ENCODE results near the gene CCDC33.
A peak's percentile ranks its signal among the peaks of the same experiment; 100 is the strongest.

The CCDC33 gene

DNA sequence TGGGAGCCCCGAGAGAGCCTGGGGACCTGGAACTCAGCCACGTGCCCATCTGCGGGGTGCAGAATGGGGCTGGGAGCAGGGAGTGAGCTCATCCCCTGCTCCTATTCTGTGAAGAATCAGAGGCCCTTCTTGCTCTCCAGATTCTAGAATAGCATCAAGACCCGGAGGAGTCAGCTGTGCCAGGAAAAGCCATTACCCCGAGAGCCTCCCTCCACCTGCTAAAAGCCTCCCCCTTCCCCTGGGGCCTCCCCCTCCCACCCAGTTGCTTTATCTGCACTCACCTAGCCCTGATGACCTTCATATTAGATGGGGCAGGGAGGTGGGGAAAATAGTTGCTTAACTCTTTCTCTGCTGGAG, 23.1 kb downstream of the CCDC33 start:
- no peak for DNase-seq (ENCODE audit: low spot score)

DNA sequence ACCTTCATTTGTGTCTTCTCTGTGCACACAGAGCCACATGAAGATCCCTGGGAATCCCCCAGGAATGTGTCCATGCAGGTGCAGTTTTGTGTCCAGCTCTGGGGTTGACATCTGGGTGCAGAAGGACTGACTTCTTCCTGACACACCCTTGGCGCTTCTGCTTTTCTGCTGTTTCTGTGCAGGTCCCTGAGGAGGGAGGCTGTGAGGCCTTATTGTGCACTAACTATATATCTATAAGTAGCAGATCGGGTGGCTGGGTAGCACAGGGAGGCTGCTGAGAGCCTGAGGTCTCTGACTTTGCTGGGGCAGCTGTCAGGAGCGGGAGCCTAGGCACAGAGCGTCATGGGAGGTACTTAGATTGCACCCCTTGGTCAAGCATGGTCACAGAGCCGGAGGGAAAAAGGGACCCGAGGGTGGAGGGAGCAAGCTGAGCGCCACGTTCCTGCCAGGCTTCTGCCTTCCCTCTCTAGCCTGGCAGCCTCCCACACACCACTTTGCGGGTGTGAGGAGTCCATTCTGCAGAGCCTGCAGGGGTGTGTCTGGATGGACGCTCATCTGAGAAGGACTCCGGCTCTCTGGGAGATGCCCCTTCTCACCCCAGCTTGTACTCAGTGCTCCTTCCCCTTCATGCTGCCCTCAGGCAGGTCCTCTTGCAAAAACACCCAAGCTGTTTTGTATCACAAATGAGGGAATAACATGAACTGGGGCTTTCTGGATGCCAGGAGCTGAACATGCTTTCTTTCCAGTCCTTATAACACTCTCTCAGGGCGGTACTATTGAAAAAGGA, 23.9 kb downstream of the CCDC33 start:
- no peak for DNase-seq (ENCODE audit: low spot score)

DNA sequence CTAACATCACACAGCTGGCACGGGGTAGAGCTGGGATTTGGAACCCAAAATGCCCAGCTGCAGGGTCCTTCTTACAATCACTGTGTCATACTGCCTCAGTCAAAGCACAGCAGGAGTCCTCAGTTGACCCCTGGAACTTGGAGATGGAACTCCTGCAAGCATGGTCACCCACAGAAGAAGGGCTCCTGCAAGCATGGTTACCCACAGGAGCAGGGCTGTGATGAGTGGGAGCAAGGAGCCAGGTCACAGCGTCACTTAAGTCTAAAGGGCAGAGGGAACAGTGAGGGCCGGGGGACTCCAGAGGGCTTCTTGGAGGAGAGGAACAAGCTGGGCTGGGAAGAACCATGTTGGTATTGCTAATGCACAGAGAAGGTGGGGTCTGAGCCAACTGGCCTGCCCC, 24.9 kb downstream of the CCDC33 start:
- DNase-seq (ENCODE audit: low spot score) = no peak

DNA sequence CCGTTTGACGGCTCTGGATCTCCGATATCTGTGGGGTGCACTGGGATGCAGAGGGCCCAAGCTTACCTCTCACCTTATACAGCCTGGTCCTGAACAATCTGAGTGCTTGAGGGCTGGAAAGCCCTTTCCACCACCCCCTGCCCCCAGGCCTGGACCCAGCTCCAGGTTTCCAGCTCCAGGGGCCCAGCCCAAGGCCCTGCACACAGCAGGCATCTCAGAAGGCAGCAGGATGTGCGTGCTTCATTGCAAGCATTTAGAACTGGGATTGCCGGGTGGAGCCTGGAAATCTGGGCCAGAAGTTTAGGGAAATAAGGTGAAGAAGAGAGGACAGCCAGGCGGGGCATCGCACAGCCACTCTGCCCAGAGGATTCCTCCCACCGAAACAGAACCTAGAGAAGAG, 25.6 kb downstream of the CCDC33 start:
- DNase-seq (ENCODE audit: low spot score) = no peak

DNA sequence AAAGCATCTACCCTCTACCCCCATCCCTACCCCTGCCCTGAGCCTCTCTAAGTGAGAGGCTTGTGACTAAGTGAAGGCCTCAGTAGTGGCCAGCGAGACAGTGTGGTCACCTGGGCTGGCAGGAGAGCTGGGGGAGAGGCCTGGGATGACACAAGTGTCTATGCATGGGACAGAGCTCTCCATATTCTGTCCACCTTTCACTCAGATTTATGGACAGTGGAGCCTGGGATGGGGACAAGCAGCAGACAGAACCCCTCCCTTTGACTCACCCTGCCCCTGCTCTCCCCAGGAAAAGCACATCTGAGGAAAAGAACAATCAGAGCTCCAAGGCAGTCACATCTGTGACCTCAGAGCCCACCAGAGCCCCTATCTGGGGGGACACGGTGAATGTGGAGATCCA, 26.0 kb downstream of the CCDC33 start:
- no peak for DNase-seq (ENCODE audit: low spot score)

DNA sequence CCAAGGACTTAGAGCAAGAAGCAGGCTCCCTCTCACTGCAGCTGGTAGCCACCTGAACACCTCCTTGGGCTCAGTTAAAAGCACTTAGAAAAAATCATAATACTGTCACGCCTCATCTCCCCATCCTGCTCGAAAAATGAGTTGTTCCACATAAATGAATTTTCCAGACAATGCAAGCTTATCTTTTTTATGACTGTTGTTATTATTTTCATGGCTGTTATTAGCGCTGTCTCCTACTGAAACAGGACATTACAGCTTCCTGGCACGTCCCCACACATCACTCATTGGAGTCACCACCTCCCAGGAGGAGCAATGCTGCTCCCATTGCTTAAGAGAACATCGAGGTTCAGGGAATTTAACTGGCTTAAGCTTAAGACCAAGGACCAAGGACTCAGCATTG, 26.5 kb downstream of the CCDC33 start:
- no peak for DNase-seq (ENCODE audit: low spot score)

DNA sequence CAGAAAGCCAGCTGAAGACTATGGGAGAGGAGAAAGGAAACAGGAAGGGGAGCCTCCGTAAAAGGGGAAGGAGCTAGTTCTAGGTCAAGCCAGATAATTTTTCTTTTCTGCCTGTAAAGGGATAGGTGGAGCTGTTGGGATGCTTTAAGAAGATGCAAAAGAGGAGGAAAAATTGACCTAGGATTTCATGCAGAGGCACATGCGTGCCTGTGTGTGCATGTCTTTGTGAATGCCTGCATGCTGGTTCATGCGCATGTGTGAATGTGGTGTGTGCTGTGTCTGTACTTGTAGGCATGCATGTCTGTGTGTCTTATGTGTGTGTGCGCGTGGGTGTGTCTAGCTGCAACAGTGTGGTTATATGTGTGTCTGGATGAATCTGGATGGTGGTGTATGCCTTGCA, 27.3 kb downstream of the CCDC33 start:
- DNase-seq (ENCODE audit: low spot score) = no peak

DNA sequence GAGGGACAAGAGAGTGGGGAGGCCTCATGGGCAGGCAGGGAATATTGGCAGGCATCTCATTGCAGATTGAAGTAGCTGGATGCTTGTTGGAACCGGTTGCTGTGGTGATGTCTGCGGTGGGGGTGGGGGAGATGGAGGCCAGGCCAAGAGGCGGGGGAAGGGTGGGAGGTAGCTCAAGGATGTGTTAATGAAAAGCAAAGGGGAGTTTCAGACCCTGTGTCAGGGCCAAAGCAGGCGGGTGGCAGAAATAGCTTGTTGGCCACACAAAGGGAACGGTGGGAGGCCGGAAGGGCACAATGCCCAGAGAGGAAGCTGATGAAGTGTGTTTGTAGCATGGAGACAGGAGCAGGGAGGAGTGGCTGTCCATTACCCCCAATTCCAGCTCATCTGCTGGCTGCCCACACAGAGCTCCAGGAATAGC, 28.0 kb downstream of the CCDC33 start:
- DNase-seq (ENCODE audit: low spot score) = no peak

DNA sequence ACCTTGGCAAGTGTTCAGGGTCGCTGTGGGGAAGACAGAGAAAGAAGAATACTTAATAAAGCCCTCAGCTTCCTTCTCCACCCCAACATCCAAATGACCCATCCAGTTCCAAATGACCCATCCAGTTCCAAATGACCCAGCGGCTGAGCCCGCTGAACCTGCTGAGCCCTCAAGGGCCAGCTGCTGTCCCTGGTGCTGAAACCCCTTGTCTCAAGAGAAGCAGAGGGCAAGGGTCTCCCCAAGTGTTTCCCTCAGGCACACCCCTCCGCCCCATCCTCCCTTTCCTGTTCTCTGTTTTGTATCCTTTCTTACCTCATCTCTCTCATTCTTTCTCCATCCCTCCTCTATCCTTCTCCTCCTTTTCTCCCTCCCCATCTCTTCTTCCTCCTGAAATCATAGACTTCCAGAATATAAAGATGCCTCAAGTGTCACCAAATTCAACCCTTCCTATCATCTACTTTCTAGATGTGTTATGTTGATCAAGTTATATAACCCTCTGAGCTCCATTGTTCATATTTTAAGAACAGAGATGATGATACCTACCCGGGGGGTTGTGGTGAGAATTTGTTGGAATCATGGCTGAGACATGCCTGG, 29.0 kb downstream of the CCDC33 start:
- DNase-seq (ENCODE audit: low spot score) = peak; percentile 82

DNA sequence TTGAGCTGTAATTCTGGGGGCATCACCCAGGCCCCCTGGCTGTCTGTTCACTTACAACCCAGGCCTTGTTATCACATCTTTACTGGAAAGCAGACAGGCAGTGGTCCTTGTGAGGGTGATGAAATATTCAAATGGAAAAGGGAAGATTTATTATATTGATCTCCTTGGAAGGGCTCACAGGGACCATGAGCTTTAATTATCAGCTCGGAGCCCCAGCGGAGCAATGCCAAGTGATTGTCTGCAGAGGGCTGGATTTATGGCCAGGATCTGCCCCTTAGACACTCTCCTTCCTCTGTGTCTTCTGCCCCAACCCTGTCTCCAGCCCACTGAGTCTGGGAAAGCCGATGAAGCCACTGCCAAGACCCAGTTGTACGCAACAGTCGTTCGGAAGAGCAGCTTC, 31.9 kb downstream of the CCDC33 start:
- DNase-seq (ENCODE audit: low spot score) = no peak

DNA sequence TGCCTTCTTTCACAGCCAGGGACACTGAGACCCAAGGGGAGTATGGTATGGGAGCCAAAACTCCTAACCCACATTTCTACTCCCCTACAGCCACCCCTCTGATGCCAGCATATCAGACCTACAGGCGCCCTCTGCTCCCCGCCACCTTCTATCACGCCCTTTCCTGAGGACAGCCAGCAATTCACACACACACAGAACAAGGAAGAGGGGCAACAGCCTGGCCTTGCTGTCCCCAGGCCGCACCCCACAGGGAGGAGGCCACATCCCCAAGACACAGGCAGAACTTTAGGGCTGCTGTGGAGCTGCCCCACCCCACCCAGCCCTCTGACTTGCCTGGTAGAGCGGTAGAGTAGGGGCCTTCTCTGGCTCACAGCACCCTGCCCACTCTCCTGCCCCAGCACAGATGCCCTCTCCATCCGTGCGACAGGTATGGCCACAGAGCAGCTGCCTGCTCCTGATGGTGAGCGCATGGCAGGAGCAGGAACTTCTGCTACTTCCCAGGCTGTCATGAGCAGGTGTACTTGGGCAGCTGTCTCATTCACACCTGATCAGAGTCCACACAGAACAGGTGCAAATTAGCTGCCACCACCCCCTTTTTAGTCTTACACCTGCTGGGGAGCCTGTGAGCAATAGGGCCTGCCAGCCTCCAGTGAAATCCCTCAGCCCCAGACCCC, 33.4 kb downstream of the CCDC33 start:
- no peak for DNase-seq (ENCODE audit: low spot score)

DNA sequence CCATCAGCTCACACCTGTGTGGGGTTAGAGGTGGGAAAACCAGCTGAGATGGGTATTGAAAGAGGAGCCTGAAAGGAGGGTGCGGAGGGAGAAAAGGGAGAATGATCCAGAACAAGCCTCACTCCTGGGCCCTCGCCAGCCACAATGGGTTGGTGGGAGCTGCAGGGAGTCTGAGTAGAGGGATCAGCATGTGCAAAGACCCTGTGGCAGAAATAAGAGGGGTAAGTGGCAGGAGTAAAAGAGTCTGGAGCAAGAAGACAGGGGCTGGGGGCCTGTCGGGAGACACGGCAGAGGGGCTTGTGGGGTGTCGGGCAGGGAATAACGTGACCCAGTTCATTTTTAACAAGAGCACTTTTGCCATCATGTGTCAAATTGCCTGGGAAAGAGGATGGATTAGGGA, 34.0 kb downstream of the CCDC33 start:
- DNase-seq (ENCODE audit: low spot score) = no peak

DNA sequence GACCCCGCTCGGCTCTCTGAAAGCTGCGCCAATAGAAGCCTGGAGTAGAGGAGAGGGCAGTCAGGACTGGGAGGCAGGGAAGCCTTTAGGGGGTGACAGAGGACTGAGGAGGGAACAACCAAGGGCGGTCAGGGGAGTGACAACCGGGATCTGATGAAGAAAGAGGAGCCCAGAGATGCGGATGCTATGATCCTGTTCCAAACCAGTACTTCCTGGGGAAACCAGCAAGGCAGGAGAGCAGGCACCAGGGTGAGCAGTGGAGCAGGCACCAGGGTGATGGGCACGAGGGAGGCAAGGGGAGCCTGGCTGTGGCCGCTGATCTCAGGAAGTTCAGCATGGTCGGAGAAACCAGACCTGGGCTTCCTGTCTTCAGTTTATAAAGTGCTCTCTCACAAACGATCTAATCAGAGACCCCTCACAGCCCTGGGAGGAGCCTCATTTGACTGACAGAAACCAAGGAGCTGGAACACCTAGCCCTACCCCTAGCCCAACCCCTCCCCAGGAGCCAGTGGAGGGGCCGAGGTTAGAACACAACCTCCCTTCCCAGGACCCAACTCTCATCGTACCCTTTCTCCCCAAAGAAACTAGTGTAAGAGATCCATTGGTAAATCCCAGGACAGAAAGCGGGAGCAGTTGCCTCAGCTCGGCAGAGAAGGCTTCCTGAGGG, 34.9 kb downstream of the CCDC33 start:
- DNase-seq (ENCODE audit: low spot score) = no peak

DNA sequence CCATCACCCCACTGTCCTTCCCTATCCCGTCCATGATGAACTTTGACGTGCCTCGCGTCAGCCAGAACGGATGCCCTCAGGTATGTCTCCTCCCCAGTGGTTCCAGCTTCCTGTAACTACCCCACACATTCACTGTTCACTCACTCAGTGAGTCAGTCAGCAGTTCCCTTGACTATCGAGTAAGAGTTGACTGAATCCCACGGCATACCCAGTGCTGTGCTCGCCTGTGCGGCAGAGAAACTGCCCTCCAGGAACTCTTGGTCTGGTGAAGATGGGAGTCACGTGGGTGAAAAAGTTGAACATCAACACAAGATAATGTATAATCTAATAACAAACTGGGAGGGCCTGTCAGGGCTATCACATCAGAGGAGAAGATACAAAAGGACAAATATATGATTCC, 36.7 kb downstream of the CCDC33 start:
- DNase-seq (ENCODE audit: low spot score) = no peak

DNA sequence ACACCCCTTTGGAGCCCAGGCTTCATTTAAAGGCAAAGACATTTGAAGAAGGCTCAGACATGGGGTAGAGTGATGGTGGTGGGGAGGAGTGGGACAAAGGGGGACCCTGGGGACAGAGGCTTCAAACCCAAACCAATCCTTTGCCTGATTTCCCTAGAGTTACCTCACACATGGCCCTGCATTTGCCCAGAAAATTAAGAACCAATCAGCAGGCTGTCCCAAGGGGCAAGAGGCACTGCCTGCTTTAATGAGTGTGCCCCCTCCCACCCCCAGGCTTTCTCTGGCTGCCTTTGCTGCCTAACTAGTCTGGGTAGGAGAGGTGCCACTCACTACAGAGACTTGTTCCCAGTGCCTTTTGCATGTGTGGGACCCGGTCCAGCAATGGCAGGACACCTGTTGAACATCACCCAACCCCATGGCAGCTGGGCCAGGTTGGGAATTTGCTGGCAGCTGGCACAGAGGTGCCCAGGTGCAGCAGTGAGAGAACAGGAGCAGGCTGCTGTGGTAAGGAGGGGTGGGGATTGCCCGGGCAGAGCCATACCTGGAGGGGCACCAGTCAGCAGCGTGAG, 38.4 kb downstream of the CCDC33 start:
- no peak for DNase-seq (ENCODE audit: low spot score)

DNA sequence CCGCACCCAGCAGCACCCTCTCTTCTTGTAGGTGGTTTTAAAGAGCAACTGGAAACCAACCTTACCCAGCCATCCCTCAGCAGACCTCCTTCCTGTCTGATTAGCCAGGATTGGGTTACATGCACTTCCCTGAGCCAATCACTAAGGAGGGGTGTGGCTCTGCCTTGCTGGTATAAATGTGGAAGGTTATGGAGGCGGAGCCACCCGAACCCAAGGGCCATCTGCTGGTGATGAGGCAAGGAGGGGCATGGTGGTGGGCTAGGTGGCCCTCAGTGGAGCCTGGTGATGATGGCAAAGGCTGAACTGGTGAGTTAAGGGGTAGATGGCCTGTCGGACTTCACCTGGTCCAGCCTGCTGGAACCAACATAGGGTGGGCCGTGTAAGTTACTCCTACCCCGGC, 39.8 kb downstream of the CCDC33 start:
- no peak for DNase-seq (ENCODE audit: low spot score)

DNA sequence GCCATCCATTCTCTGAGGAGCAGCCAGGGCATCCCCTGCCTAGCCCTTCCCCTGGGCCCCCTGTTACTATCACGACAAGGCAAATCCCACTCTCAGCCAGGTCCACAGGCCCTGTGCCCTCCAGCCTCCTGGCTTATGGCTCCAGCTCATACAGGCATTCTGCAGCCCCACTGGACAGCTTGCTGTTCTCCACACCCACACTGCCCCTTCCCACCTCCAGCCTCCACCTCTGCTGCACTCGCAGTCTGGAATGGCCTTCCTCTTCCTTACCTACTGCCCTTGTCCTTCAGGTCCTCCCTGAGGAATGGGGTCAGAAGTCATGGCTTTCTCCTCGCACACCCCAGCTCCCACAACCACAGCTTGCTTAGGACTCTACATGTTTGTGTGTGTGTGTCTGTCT, 40.4 kb downstream of the CCDC33 start:
- DNase-seq (ENCODE audit: low spot score) = no peak

DNA sequence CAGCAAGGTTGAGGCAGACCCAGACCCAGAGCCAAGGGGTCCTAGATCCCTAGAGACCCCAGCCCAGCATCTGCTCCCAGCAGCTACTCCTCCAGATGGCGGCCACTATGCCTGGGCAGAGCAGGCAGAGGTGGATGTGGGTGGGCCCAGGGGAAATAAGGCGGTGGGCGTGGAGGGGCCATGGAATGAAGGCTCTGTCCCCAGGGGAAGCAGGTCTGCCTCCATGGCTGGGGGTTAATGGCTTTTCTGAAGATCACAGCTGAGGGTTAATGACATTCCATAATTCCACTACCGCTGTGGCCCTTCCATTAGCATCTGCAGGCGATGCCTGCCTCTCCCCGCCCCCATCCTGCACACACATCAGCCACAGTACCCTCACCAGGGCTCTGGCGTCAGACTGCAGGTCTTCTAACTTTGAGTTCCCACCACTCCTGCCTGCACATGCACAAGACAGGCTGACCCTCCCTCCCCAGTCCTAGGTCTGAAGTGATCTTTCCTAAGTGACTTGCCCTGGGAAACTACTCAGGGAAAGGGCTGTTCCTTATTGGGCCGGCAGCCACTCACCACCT, 41.2 kb downstream of the CCDC33 start:
- DNase-seq (ENCODE audit: low spot score) = no peak

DNA sequence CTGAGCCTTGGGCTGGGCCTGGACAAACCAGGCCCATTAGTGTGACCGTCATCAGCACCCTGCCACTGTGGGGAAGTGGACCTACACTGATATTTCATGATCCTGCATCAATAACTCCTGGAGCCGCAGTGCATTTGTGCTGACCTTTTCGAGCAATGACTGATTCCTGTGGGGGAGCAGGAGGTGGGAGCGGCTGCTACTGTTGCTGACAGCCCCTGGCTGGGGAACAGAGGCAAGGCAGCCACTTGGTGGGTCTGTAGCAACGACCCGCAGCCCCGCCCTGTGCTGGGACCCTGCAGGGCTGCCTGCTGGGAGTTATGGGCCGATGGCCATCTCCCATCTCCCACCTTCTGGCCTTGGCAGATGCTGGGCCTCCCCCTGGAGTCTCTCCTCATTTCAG, 42.1 kb downstream of the CCDC33 start:
- DNase-seq (ENCODE audit: low spot score) = no peak

DNA sequence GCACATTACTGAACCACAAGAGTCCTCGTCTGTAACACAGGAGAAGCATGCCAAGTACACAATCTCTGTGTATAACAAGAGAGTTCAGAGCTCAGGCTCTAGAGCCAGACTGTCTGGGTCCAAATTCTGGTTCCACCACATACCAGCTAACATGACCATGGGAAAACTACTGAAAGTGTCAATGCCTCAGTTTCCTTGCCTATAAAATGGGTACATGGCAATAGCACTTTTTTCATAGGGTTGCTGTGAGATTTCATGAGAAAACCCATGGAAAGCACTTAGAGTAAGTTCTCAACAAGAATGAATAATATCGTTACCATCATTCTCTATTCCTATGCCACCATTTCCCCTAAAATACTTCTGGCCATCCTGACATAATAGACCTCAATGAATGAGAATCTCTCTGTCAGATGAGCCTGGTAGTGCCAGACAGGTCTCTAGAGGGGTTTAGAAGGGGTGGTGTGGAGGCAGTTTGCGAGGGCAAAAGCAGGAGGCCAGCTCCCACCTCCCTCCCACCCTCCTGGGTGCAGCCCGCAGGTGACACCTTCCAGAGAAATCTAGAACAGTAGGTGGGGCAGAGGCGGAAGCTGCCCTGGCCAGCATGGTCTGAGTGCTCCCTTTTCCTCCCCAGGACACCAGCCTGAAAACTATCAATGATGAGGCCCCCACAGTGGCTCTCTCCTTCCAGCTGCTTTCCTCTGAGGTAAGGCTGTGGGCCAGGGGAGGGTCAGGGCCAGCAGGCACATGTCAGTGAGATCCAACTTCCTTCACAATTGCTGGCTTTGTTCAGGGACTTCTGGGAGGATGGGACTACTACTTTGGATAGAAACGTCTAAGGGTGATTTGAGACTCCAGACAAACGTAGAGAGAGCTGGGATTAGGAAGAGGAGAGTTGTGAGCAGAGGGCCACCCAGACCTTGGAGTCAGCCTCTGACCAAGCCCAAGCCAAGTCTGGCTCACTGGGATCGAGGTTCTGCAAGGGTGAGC, 45.3 kb downstream of the CCDC33 start:
- DNase-seq (ENCODE audit: low spot score) = no peak

DNA sequence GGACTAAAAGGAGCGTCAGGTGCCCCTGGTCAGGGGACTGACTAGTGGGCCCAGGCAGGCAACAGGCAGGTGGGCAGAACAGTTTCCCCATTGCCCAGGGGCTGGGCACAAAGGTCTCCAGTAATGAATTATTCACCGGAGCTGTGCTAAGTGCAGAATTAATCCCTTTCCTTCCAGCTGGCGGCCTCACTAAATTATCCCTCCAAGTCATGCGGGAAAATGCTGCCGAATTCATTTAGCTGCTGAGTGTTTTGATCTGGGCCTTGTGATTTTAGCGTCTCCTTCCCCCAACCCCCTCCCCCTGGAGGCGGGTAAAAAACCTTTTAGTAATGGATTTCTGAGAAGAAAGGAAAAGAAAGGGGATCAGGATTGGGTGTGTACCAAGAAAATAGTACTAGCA, 47.2 kb downstream of the CCDC33 start:
- no peak for DNase-seq (ENCODE audit: low spot score)
